Smooth muscle cell (in vitro differentiated cells): ENCODE data around the gene GMCL1. TPM values are rescaled to one million over a fixed set of nuclear protein-coding genes. Genes with fewer than 3 reads are reported as not detected.

Experiments
- DNase-seq: peaks from one replicate; lab custom pipeline; 2025; ENCODE audit not compliant: unreplicated experiment; lab: John Stamatoyannopoulos, UW
- H2AFZ ChIP-seq: fragments of 200-600 bp; sonication (generic); 2 replicates; pipeline ENCODE4 v1.6.0; 2016; ENCODE audit warnings: antibody characterized with exemption, low read depth, mild to moderate bottlenecking
- H3F3A ChIP-seq: fragments of 200-600 bp; sonication (generic); 2 replicates; pipeline ENCODE4 v1.6.0; 2017; ENCODE audit warnings: antibody characterized with exemption, low read depth
- H3K27ac ChIP-seq: fragments of 200-600 bp; sonication (generic); 2 replicates; pipeline ENCODE4 v1.5.1; 2016; ENCODE audit warnings: low read depth, mild to moderate bottlenecking
- H3K27me3 ChIP-seq: fragments of 200-600 bp; sonication (generic); 2 replicates; pipeline ENCODE4 v1.6.1; 2016; ENCODE audit warnings: low read depth, mild to moderate bottlenecking
- H3K36me3 ChIP-seq: fragments of 200-600 bp; sonication (generic); 2 replicates; pipeline ENCODE4 v1.5.1; 2016; ENCODE audit warnings: low read depth
- H3K4me1 ChIP-seq: fragments of 200-600 bp; sonication (generic); 2 replicates; pipeline ENCODE4 v1.5.1; 2016; ENCODE audit warnings: low read depth
- H3K4me2 ChIP-seq: fragments of 200-600 bp; sonication (generic); 2 replicates; pipeline ENCODE4 v1.6.0; 2016; ENCODE audit warnings: mild to moderate bottlenecking
- H3K4me3 ChIP-seq: fragments of 200-600 bp; sonication (generic); 2 replicates; pipeline ENCODE4 v1.5.1; 2016; ENCODE audit warnings: mild to moderate bottlenecking
- H3K79me2 ChIP-seq: fragments of 200-600 bp; sonication (generic); 2 replicates; pipeline ENCODE4 v1.6.0; 2016; ENCODE audit warnings: low read depth, mild to moderate bottlenecking
- H3K9ac ChIP-seq: fragments of 200-600 bp; sonication (generic); 2 replicates; pipeline ENCODE4 v1.6.0; 2016; ENCODE audit warnings: low read depth
- H3K9me3 ChIP-seq: fragments of 200-600 bp; sonication (generic); replicated peaks from 2 replicates; pipeline ENCODE4 v1.5.1; 2016; ENCODE audit warnings: low read depth
- H4K20me1 ChIP-seq: fragments of 200-600 bp; sonication (generic); 2 replicates; pipeline ENCODE4 v1.6.0; 2016; ENCODE audit warnings: low read depth
- WGBS: methylation state at CpG from one replicate; pipeline ENCODE4 v1.1.7; 2016; ENCODE audit warnings: low lambda C conversion rate; 5-methylcytosine and 5-hydroxymethylcytosine counted together
- polyA plus RNA-seq: library from polyadenylated mRNA; unstranded; fragments of >200 nt; fragmentation: Nextera tagmentation; extraction: Ambion mirVana; gene quantifications from 2 replicates; pipeline ENCODE4 v1.2.1, GENCODE V29; 2016
- total RNA-seq: library from RNA; depleted of rRNA; stranded (reverse); fragments of >200 nt; gene quantifications from 2 replicates; pipeline ENCODE4 v1.2.3, GENCODE V29; 2014
- TF ChIP-seq, protein P1 (sequence below): fragments of 200-600 bp; sonication (generic); IDR thresholded peaks from 2 replicates; pipeline ENCODE4 v1.5.1; 2017; ENCODE audit warnings: borderline replicate concordance, mild to moderate bottlenecking, antibody characterized with exemption; ENCODE audit not compliant: insufficient read depth, poor library complexity, severe bottlenecking

Gene GMCL1
- total and polyA plus RNA-seq, 2 experiments from 2014 or later = 10.4 to 10.6 TPM

DNA sequence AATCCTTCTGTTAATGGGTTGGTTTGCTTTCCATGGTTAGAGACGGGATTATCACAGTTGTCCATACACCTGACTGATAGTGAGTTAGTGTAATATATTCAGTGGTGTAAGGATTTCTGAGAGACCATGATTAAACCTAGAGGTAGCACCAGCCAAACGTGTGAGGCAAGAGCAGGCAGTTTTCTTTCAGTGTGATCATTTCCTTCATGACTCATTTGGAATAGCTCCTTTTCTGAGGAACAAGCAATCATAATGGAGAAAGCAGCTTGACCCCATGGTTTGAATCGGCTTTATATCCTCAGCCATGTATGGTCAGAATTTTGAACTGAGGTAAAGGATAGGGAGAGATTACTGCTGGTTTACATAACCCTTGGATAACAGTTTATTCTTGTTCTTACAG lies 88.4 kb downstream of the GMCL1 start:
- peak overlapping the region; percentile 5 for H3K4me3 ChIP-seq
- H2AFZ ChIP-seq = no peak overlapping the region
- no peak overlapping the region for H3K4me2 ChIP-seq

DNA sequence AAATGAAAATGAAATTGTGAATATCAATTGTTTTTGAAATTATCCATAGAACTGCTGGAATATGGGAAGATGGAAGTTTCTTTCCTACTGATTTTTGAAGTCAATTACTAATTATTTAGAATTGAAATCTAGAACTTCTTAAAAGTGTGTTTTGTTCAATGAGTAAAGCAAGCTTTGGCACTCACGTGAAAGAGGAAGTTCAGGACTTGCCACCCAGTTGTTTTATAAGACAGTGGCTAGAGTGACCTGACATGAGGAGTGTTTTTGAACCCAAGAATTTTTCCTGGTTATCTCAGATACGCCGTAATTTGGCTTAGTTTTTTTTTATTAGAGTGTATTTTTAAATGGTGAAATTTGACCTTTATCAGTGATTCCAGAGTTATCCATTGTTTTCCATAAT lies 88.9 kb downstream of the GMCL1 start:
- Histone ChIP-seq H3K4me2 (no peak overlapping the region), H3K9me3 (no peaks in the 10 kb centered on the region), H3K27ac (peak overlapping the region; percentile 57), H3K27me3 (no peaks in the 10 kb centered on the region), H3F3A (no peaks in the 10 kb centered on the region), H3K9ac (no peak overlapping the region), H3K4me1 (peaks cover 14% of the 10 kb centered on the region), H3K79me2 (peaks cover 21% of the 10 kb centered on the region), H3K36me3 (peaks cover 8% of the 10 kb centered on the region), H3K4me3 (peak overlapping the region; percentile 5), H4K20me1 (no peaks in the 10 kb centered on the region), H2AFZ (no peak overlapping the region)
- 95% methylated on average over 3 of the region's 3 CpGs for WGBS
- DNase-seq = no peak
- TF ChIP-seq, protein P1, sequence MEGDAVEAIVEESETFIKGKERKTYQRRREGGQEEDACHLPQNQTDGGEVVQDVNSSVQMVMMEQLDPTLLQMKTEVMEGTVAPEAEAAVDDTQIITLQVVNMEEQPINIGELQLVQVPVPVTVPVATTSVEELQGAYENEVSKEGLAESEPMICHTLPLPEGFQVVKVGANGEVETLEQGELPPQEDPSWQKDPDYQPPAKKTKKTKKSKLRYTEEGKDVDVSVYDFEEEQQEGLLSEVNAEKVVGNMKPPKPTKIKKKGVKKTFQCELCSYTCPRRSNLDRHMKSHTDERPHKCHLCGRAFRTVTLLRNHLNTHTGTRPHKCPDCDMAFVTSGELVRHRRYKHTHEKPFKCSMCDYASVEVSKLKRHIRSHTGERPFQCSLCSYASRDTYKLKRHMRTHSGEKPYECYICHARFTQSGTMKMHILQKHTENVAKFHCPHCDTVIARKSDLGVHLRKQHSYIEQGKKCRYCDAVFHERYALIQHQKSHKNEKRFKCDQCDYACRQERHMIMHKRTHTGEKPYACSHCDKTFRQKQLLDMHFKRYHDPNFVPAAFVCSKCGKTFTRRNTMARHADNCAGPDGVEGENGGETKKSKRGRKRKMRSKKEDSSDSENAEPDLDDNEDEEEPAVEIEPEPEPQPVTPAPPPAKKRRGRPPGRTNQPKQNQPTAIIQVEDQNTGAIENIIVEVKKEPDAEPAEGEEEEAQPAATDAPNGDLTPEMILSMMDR = no peak

More for the DNA sequence above, 88.4 kb downstream of the GMCL1 start:
- H3F3A ChIP-seq = no peaks in the 10 kb centered on the region
- H3K9me3 ChIP-seq = no peaks in the 10 kb centered on the region
- no peaks in the 10 kb centered on the region for H4K20me1 ChIP-seq
- peaks cover 21% of the 10 kb centered on the region for H3K79me2 ChIP-seq
- peaks cover 8% of the 10 kb centered on the region for H3K36me3 ChIP-seq
- peak overlapping the region; percentile 57 for H3K27ac ChIP-seq
- WGBS = 64% methylated on average over 3 of the region's 3 CpGs
- no peaks in the 10 kb centered on the region for H3K27me3 ChIP-seq
- H3K4me1 ChIP-seq = peaks cover 14% of the 10 kb centered on the region
- no peak overlapping the region for H3K9ac ChIP-seq
- TF ChIP-seq, protein P1 = no peak
- no peak for DNase-seq

DNA sequence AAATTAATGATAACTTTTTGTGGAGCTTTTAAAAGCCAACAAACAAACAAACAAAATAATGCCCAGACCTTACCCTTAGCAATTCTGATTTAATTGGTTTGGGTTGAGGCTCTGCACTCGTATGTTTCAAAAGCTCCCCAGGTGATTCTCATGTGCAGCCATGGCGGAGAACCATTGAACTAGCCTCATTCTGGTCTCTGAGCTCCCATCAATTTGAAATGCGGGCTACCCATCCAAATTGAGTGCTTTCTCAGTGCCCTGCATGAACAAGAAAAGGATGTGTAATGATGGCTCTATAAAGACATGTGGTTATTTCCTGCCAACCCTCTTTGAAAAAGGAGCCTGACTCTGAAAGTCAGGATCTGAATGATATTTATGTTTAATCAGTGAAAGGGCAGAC lies 93.7 kb downstream of the GMCL1 start:
- no peak overlapping the region for H3K27ac ChIP-seq
- H3F3A ChIP-seq = no peaks in the 10 kb centered on the region
- no peak overlapping the region for H3K4me2 ChIP-seq
- H2AFZ ChIP-seq = no peak overlapping the region
- H3K4me1 ChIP-seq = no peaks in the 10 kb centered on the region
- 98% methylated on average over 3 of the region's 3 CpGs for WGBS
- TF ChIP-seq, protein P1 = no peak
- H4K20me1 ChIP-seq = no peaks in the 10 kb centered on the region
- H3K4me3 ChIP-seq = no peak overlapping the region
- H3K9me3 ChIP-seq = no peaks in the 10 kb centered on the region
- peaks cover 8% of the 10 kb centered on the region for H3K36me3 ChIP-seq
- H3K9ac ChIP-seq = no peak overlapping the region
- H3K79me2 ChIP-seq = no peaks in the 10 kb centered on the region
- H3K27me3 ChIP-seq = no peaks in the 10 kb centered on the region
- no peak for DNase-seq

DNA sequence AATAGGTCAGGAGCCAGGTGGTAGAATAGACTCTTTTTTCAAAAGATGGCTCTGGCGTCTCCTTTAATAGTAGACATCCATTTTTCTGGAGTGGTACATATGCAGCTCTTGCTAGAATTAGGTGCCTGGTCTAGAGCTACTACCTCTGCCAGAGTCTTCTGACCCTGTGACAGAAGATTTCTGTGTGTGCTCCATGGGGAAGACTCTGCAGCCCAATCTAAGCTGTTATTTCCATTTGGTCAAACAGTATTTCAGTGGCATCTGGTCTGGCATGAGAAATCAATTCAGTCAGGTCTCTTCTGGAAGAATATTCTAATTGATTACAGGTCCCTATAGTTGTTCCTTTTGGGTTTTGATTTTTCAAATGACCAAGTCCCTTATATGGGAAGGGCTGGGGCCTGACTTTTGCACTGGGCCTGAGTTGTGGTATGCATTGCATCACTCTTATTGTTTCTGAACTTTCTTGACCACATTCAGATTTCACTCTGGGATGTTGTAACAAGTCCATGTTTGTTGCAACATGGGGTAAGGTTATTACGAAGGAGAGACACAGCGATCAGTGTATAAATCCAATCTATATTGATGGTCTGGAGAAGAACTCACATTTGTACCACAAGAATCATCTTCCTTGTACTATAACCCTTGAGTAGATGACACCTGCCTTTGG lies 97.5 kb downstream of the GMCL1 start:
- H3K4me3 ChIP-seq = no peak overlapping the region
- no peaks in the 10 kb centered on the region for H4K20me1 ChIP-seq
- H2AFZ ChIP-seq = no peak overlapping the region
- 97% methylated on average over 3 of the region's 3 CpGs for WGBS
- no peak overlapping the region for H3K9ac ChIP-seq
- TF ChIP-seq, protein P1 = no peak
- no peak for DNase-seq
- no peaks in the 10 kb centered on the region for H3K36me3 ChIP-seq
- H3K27ac ChIP-seq = no peak overlapping the region
- H3K27me3 ChIP-seq = no peaks in the 10 kb centered on the region
- no peak overlapping the region for H3K4me2 ChIP-seq
- H3K4me1 ChIP-seq = no peaks in the 10 kb centered on the region
- H3F3A ChIP-seq = no peaks in the 10 kb centered on the region
- H3K79me2 ChIP-seq = no peaks in the 10 kb centered on the region
- H3K9me3 ChIP-seq = no peaks in the 10 kb centered on the region
